HepG2 (cell line): Measurements from ENCODE around the gene USP32. TPM values are rescaled to one million over a fixed set of nuclear protein-coding genes. Genes with fewer than 3 reads are reported as not detected.

Source experiments
- BRCA1 ChIP-seq: sonication (generic); formaldehyde crosslinking; IDR thresholded peaks from 2 replicates; pipeline ENCODE4 v1.4.0; 2020; ENCODE audit warnings: missing genetic modification reagents
- CCAR2 ChIP-seq: fragments of 200-400 bp; formaldehyde crosslinking; optimal IDR thresholded peaks from 2 replicates; pipeline ENCODE3; 2018; ENCODE audit warnings: low read depth, mild to moderate bottlenecking, low read length, moderate library complexity
- FOXP4 ChIP-seq: sonication (generic); formaldehyde crosslinking; IDR thresholded peaks from 2 replicates; pipeline ENCODE4 v1.4.0; 2020; ENCODE audit warnings: missing genetic modification reagents
- ISX ChIP-seq: sonication (generic); formaldehyde crosslinking; conservative IDR thresholded peaks from 2 replicates; pipeline ENCODE4 v1.5.0; 2020; ENCODE audit warnings: missing genetic modification reagents
- MAFK ChIP-seq, 2 experiments: IDR thresholded peaks in 1 of 2; conservative IDR thresholded peaks in 1 of 2; 2 replicates each; pipeline ENCODE4 v1.6.1; 2011; ENCODE audit warnings: improper control_type of control experiment in 2 of 2, low read length in 2 of 2
- MXD3 ChIP-seq: IDR thresholded peaks from 2 replicates; pipeline ENCODE4 v1.6.1; 2016; ENCODE audit warnings: mild to moderate bottlenecking, missing biosample characterization, missing genetic modification reagents
- POLR2A ChIP-seq, 2 experiments: IDR thresholded peaks; 2 replicates each; pipeline ENCODE4 v1.6.1; 2011; ENCODE audit warnings: low read depth in 2 of 2, low read length in 2 of 2, mild to moderate bottlenecking in 1 of 2, moderate library complexity in 1 of 2; ENCODE audit not compliant: insufficient read depth in 1 of 2
- POLR2AphosphoS2 ChIP-seq: IDR thresholded peaks from 2 replicates; pipeline ENCODE4 v1.6.1; 2011; ENCODE audit warnings: low read depth, low read length, improper control_type of control experiment
- SATB2 ChIP-seq: sonication (generic); formaldehyde crosslinking; IDR thresholded peaks from 2 replicates; pipeline ENCODE4 v1.5.0; 2020; ENCODE audit warnings: missing genetic modification reagents
- SIN3B ChIP-seq: fragments of 150-350 bp; IDR thresholded peaks from 2 replicates; pipeline ENCODE4 v1.6.1; 2014; ENCODE audit warnings: low read length
- THAP11 ChIP-seq: IDR thresholded peaks from 2 replicates; pipeline ENCODE4 v1.6.1; 2016; ENCODE audit warnings: missing biosample characterization, missing genetic modification reagents
- USF2 ChIP-seq, 2 experiments: sonication (generic) in 1 of 2; formaldehyde crosslinking in 1 of 2; IDR thresholded peaks; 2 replicates each; pipeline versions ENCODE4 v1.5.1 to v1.6.1; 2011 to 2020; ENCODE audit warnings: borderline replicate concordance in 1 of 2, low read depth in 1 of 2, low read length in 1 of 2, mild to moderate bottlenecking in 1 of 2, missing genetic modification reagents in 1 of 2, moderate library complexity in 1 of 2
- ZBTB42 ChIP-seq: sonication (generic); formaldehyde crosslinking; IDR thresholded peaks from 2 replicates; pipeline ENCODE4 v1.5.0; 2020; ENCODE audit warnings: mild to moderate bottlenecking, missing genetic modification reagents
- ZNF10 ChIP-seq: sonication (generic); formaldehyde crosslinking; IDR thresholded peaks from 2 replicates; pipeline ENCODE4 v1.4.0; 2020; ENCODE audit warnings: mild to moderate bottlenecking, low read depth, missing genetic modification reagents, borderline replicate concordance
- ZNF160 ChIP-seq: sonication (generic); formaldehyde crosslinking; IDR thresholded peaks from 2 replicates; pipeline ENCODE4 v1.8.0; 2022; ENCODE audit warnings: mild to moderate bottlenecking, inconsistent platforms, missing genetic modification reagents
- ZNF430 ChIP-seq: sonication (generic); formaldehyde crosslinking; IDR thresholded peaks from 2 replicates; pipeline ENCODE4 v1.9.0; 2021; ENCODE audit warnings: mild to moderate bottlenecking, missing genetic modification reagents
- ZNF460 ChIP-seq: sonication (generic); formaldehyde crosslinking; IDR thresholded peaks from 2 replicates; pipeline ENCODE4 v1.5.1; 2020; ENCODE audit warnings: missing genetic modification reagents, mild to moderate bottlenecking, borderline replicate concordance
- ZNF512B ChIP-seq: sonication (generic); formaldehyde crosslinking; IDR thresholded peaks from 2 replicates; pipeline ENCODE4 v1.5.1; 2020; ENCODE audit warnings: missing genetic modification reagents, mild to moderate bottlenecking, borderline replicate concordance
- ZNF547 ChIP-seq: sonication (generic); formaldehyde crosslinking; IDR thresholded peaks from 2 replicates; pipeline ENCODE4 v1.5.1; 2020; ENCODE audit warnings: mild to moderate bottlenecking, missing genetic modification reagents
- ZNF580 ChIP-seq: IDR thresholded peaks from 2 replicates; pipeline ENCODE4 v1.6.1; 2016; ENCODE audit warnings: low read depth, borderline replicate concordance
- ZNF790 ChIP-seq: sonication (generic); formaldehyde crosslinking; IDR thresholded peaks from 2 replicates; pipeline ENCODE4 v1.8.0; 2022; ENCODE audit warnings: missing genetic modification reagents, mild to moderate bottlenecking, borderline replicate concordance
- polyA plus RNA-seq, 8 experiments: library from polyadenylated mRNA; depleted of rRNA in 3 of 8; stranded (reverse) in 7 of 8; unstranded in 1 of 8; fragments of >200 nt; fragmentation: Illumina TruSeq in 4 of 8; extraction: Trizol in 4 of 8; gene quantifications; 2 replicates each; pipeline versions ENCODE4 v1.2.1 to v1.2.3, GENCODE V29; 2011 to 2016; ENCODE audit warnings: low read depth in 4 of 8, missing spikeins in 1 of 8, mixed read lengths in 1 of 8; ENCODE audit not compliant: insufficient read depth in 1 of 8
- total RNA-seq, 5 experiments: library from RNA; depleted of rRNA; stranded (reverse); fragments of >200 nt; fragmentation: Illumina TruSeq; extraction: Trizol; gene quantifications; 2 replicates each; pipeline ENCODE4 v1.2.3, GENCODE V29; 2016; ENCODE audit warnings: low read depth in 1 of 5

USP32 gene
- total and polyA plus RNA-seq, 2 of the 13 experiments (the other 11 are each of a cell fraction or from before 2014, with no cell fraction given), result 24.9 to 39.9 TPM

GRCh38 chr17:60392042-60392844 lies at the start of gene USP32 (continued):
- TF ChIP-seq SATB2 (CRISPR knock-in tag) (no peak), FOXP4 (peak; percentile 62), POLR2A (IDR thresholded peaks at IDR 0.05; ENCODE audit: insufficient read depth in 1 of 2, low read depth in 2 of 2, low read length in 2 of 2) (peak; percentile 77 to 83), POLR2AphosphoS2 (peak; percentile 76; the same call in 1 of the 2 replicates), ZNF790 (CRISPR knock-in tag) (peak; percentile 61; the same call in 1 of the 2 replicates), CCAR2 (no peak), THAP11 (CRISPR knock-in tag) (peak; percentile 86), ZNF580 (CRISPR knock-in tag) (peak; percentile 77; the same call in 1 of the 2 replicates), MXD3 (CRISPR knock-in tag) (peak; percentile 94), ZNF160 (CRISPR knock-in tag) (0 out of 2 replicates have a peak, but pooled peaks have one; percentile 46), ZBTB42 (CRISPR knock-in tag) (0 out of 2 replicates have a peak, but pooled peaks have one; percentile 58), SIN3B (0 out of 2 replicates have a peak, but pooled peaks have one; percentile 18), ZNF10 (CRISPR knock-in tag) (no peak), BRCA1 (CRISPR knock-in tag) (no peak), ZNF460 (CRISPR knock-in tag) (peak; percentile 8; the same call in 1 of the 2 replicates), ISX (CRISPR knock-in tag) (no peak), ZNF547 (peak; percentile 54; the same call in 1 of the 2 replicates), MAFK (conservative IDR thresholded peaks at IDR 0.05 in 1 of 2, IDR thresholded peaks at IDR 0.05 in 1 of 2; ENCODE audit: low read length in 2 of 2) (no peak), ZNF430 (CRISPR knock-in tag) (no peak; the same call in 1 of the 2 replicates), ZNF512B (CRISPR knock-in tag) (no peak), USF2 (IDR thresholded peaks at IDR 0.05; ENCODE audit: low read depth, low read length) (peak; percentile 88), USF2 (CRISPR knock-in tag; IDR thresholded peaks at IDR 0.05; ENCODE audit: borderline replicate concordance) (peak; percentile 90; the same call in 1 of the 2 replicates)
